Right renal pelvis (tissue), 4 donors: ENCODE measurements around the gene POC1A. TPM values are rescaled to one million over a fixed set of nuclear protein-coding genes. Genes with fewer than 3 reads are reported as not detected.

Experiments
- DNase-seq, 4 donors: peaks; one replicate each; pipeline ENCODE4 v3.0.0-alpha.2; 2013; ENCODE audit warnings: low read depth in 4 of 4, low spot score in 3 of 4, missing footprints in 1 of 4
- polyA plus RNA-seq, 4 donors: library from polyadenylated mRNA; unstranded; fragments of 120-200 nt; gene quantifications; one replicate each; pipeline ENCODE4 v1.2.1, GENCODE V29; 2013; ENCODE audit not compliant: insufficient read length in 4 of 4

POC1A gene
- polyA plus RNA-seq, 4 donors, result 7.1 to 8.6 (median 7.9) TPM

DNA sequence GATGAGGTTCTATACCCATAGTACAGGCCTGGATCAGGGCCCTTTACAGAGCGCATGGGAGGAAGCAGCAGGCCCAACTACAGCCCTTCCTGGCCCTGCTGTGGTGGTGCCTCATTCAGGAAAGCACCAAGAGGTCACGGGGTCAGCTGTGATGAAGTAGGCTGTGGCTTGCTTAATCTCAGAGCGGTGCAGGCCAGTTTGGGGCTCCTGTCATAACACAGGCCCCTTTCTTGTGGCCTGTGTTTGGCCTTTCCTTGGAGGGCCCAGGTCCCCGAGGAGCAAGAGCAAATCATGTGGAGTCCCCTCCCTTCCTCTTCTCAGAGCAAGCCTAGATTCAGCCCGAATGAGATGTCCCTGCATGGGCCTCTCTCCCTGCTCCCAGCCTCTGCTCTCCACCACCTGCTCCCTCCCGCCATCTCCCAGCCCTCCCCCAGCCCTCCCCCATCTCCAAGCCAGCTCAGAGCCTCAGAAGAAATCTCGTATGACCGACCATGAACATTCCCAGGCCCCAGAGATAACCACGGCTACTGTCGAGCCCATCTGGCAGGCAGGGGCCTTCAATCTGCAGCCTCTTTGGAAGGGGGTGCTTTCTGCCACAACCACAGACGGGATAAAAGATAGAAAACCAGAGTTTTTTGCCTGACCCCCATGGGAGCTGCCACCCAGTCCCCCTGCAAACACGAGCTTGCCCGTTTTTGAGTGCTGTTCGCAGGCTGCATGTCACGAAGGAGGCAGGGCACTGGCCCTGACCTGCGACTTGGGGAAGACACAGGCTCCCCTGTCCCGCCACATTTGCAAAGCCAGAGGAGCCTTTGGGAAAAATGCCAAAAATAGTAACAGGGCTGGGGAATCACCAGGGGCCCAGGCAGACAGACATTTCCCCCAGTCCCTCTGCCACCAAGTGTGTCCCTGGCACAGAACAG lies 65.5 kb downstream of the POC1A start:
- DNase-seq, result no peak

DNA sequence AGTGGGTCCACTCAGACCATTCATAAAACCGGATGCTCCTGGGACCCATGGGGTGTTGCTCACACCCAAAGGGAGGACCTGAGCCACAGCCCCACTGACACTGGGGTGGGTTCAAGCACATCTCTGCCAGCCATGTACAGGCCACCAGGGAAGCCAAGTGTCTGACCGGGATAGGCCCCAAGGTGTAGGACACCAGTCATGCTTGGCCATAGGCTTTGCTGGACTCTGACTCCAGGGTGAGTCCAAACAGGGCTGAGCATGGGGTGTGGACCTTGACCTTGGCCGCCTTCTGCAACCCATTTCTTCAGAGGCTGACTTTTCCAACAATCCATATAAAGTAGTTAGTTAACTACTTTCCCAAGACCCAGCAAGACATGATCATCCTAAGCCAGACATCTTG lies 66.5 kb downstream of the POC1A start:
- no peak for DNase-seq

DNA sequence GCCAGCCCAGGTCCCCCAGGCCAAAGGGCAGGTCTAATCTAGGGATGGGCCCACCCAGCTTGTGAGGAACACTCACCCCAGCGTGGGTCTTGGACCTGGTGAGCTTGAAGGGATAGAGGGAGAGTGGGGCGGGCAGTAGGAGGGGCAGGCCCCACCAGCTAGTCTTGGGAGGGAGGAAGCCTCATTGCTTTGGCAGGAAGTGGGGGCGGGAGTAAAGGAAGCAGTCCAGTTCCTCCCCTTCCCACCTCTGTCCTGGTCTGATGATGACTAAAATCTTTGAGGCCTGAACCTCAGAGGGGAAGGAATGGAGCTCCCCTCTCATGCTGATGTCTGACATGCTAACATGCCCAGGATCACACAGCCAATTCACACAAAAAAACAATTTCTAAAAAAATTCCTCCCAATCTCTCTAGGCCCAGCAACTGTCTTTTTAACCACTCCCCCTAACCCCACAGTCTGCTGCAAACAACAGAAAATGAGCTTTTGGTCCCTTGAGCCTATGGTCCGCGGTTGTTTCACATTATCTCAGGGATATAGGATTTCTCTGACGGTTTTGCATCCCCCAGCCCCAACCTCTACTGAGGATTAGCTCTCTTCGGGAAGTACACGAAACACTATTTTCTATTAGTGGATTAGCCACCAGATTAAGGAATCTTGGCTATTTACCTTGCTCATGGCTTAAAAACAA lies 67.1 kb downstream of the POC1A start:
- no peak for DNase-seq

DNA sequence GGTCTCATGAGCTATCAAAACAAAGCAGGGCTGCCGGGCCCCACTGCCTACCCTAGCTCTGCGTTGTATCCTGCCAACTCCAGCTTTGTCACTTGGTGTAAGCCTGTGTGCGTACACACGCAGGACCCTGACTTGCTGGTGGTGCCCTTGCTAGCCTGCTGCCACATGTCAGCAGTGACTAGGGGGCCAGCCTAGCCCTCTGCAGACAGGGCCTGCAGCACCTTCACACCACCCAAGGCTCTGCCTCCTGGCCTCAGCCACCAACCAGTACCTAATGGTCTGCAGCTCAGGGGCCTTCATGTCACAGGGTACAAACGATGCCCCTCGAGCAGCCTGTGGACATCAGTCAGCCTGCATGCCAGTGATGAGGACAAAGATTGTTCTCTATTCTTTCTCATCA lies 67.8 kb downstream of the POC1A start:
- DNase-seq, result no peak

DNA sequence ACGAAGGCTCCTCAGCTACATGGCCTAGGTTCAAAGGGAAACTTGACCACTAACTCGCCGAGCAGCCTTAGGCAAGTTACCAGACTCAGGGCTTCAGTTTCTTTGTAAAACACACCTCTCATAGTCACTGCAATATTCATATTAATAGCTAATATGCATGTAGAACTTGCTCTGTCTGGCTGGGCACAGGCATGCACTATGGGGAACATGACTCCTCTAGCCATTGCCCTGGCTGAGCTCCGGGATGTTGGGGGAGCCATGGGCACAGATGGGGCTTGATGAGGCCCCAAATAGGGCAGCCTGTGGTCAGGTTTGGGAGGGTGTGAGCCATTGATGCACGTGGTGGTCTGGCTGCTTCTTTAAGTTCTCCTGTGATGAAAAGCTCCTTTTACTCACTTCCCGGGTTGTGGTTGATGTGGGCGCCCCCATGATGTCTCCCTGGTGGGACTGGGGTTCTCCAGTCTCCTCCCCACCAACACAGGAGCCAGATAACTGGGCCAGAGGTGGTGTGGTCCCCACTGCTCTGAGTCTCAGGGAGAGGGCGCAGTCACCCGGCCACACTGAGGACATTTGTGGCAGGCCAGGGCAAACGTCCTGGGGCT lies 68.4 kb downstream of the POC1A start:
- no peak for DNase-seq

DNA sequence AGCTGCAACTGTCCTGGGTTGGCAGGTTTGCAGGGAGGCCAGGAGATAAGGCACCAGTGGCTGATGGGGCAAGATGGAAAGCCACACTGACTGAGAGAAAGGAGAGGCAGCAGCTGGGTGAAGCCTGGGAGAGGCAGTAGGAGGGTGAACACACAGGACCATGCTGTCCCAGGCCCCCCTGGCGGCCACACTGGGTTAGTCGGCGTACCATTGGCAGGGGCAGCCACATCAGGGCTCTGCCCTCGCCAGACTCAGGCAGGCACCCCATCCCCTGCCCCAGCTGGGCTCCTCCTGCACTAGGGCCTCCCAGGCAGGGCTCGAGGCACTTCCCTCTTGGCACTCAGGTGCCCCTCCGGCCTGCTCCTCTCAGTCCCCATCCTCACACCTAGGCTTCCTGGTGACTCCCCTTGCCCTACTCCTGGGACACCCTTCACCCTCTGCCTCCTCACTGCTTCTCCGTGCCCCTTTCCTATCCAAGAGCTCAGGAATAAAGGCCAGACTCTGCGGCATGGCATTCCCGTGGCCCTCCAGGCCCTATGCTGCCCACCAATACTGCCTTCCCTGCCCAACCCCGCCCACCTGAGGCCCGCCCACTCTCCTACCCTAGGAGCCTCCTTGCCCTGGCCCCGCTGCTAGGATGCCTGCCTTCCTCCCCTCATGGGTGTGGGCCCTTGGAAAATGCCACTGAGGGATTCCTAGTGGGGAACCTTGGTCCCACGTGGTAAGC lies 69.1 kb downstream of the POC1A start:
- DNase-seq, result no peak

DNA sequence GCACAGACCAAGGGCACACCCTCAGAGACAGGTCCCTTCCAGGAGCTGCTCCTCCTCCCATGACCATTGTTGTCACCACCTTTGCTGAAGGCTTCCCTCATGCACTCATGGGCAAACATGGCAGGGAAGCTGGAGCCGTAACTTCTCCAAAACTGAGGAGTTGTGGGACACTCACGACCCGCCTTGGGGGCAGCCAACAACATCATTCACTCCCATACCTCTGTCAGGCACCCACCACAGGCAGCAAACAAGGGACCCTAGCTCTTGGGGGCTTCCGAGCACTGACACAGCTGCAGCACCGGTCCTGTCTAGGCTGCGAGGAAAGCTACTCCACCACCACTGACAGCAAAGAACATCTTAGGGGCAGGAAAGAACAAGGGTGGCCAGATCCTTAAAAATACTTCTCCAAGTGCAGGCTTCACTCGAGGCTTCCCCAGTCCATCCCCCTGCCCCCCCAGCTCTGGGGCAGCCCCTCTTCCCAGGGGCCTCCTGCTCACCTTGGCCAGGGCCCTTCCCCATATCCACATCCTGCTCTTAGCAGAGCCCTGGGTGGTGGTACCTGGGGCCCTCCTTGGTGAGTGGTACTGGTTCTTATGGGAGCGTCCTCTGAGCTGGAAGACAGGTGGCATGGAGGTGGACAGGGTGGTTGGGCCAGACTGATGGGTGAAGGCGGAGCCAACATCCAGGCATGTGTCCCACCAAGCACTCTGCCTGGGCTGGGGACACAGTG lies 69.8 kb downstream of the POC1A start:
- DNase-seq, result no peak

DNA sequence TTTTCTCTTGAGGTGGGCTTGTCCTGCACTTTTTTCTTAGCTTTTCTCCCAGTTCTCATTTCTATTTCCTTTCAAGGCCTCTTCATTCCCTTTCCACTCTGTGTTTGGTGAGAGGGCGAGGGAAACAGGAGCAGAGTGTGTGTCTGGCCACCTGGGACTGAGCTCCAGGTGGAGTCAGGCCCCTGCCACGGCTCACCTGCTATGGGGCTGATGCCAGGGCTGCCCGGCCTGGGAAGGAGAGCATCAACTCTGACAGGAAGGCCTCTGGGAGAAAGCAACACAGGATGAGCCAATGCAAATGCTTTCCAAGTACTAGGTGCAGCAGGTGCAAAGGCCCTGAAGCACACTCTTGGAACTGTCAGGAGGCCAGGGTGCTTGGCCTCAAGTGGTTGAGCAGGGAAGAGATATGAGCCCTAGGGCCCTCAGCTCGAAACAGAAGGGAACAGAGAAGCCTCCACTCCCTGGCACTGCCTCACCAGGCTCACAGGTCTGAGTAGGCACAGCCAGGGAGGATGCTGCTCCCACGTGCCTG lies 70.6 kb downstream of the POC1A start:
- DNase-seq, result no peak

DNA sequence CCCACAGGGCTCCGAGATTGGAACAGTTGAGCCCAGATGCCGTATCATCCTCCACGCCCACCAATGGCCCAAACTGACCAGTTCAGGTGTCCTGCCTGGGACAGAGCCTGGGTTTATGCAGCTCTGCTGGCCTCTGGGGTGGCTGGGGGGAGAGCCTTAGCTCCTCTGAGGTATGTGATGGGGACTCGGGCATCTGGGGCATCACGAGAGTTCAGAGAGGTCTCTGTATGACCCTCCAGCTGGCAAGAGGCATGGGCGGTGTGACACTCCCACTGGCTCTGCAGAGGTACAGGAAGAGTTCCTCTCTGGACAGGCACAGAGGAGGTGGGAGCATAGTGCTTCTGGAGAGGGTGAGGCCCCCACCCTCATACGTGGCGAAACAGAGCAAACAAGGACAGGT lies 71.3 kb downstream of the POC1A start:
- no peak for DNase-seq

DNA sequence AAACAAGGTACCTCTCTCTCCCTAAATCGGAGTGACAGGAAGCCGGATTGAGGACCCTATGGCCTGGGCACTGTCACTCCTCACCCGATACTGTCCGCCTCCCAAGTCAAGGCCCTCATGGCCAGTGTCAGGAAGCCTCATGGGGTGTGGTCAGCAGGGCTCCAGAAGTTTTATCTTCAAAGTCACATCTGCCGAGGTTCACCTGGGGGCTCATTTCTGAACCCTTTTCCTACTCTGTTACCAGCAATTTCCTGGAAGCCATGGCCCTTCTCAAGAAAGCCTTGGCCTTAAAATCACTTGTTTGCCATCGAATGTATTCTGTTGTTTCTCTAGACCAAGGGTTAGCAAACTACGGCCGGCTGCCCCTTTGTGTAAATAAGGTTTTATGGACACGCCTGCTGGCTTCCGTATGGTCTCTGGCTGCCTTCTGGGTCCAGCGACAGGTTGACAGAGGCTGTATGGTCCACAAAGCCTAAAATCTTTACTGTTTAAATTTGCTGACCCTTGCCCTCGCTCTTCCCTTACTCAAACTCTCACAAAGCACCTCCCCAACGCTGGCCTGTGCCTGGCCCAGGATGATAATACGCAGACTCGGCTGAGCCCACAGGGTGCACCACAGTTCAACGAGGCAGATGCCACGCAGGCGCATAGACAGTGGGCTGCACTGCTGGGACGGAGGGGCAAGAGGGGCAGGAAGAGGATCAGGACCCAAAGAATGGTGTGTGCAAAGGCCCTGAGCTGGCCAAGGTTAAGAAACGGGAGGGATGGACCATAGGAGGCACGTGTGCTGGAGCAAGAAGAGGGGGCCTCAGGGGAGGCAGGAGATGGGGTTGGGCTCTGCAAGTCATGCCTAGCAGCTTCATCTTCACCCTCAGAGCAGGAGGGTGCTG lies 73.1 kb downstream of the POC1A start:
- no peak for DNase-seq

DNA sequence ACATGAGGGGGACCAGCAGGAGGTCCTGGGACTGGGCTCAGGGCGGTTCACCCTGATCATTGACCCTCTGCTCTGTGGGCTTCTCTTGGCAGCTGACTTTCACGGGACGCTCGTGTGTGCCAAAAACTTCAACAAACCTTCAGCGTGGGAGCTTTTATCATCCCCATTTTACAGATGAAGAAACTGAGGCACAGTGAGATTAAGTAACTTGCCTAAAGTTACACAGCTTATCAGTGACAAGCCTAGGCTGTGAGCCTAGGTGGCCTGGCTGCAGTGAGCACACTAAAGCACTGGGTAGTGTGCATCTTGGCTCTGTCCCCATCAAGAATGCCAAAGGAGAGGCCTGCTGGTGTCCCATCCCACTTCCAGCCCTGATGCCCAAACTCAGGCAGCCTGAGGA lies 74.3 kb downstream of the POC1A start:
- no peak for DNase-seq

DNA sequence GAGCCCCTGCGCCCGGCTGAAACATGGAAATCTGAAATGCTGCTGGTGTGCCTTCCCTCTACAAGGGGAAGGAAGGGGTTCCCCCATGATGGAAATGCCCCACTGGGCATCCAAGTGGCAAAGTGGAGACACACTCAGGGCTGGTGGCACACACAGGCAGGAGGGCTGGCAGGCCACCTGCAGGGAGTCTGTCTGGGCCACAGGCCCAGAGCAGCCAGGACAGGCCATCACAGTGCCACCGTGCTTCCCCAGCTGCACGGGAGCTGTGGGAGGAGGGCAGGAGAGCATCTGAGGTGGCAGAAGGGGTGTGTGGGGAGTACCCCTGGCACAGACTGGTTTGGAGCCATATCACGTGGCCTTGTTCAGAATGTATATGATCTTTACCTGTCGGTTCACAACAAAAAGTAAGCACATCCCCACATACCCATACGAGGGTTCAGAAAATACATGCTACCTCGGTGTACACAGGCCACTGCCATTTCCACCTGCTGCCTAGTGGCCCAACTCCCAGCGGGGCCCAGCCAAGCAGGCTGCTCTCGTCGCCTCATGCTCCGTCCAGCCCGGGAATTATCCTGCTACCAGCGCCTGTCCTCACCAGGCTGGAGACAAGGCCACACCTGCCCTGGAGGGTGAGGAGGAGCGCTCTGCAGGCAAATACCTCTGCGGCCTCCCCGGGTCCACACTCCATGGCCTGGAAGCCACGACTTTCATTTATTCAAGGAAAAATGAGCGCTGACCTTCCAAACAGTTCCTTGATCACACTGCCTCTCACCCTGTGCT lies 75.3 kb downstream of the POC1A start:
- no peak for DNase-seq

DNA sequence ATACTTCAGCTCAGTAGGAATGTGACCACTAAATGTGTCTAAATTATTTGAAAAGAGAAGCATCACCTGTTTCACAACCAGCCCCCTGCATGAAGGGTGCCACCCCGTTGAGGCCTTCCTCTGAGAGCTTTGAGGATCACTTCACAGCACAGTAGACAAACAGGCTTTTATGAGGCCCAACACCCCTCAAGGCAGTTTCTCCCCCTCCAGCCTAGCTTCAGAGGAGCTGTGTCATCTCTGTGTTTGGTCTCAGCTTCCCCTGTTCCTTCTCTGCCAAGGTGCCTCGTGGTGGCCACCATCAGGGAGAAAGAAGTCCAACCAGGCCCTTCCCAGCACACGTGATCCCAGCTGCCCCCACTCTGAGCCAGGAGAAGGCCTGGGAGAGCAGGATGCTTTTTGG lies 76.3 kb downstream of the POC1A start:
- DNase-seq, result no peak

DNA sequence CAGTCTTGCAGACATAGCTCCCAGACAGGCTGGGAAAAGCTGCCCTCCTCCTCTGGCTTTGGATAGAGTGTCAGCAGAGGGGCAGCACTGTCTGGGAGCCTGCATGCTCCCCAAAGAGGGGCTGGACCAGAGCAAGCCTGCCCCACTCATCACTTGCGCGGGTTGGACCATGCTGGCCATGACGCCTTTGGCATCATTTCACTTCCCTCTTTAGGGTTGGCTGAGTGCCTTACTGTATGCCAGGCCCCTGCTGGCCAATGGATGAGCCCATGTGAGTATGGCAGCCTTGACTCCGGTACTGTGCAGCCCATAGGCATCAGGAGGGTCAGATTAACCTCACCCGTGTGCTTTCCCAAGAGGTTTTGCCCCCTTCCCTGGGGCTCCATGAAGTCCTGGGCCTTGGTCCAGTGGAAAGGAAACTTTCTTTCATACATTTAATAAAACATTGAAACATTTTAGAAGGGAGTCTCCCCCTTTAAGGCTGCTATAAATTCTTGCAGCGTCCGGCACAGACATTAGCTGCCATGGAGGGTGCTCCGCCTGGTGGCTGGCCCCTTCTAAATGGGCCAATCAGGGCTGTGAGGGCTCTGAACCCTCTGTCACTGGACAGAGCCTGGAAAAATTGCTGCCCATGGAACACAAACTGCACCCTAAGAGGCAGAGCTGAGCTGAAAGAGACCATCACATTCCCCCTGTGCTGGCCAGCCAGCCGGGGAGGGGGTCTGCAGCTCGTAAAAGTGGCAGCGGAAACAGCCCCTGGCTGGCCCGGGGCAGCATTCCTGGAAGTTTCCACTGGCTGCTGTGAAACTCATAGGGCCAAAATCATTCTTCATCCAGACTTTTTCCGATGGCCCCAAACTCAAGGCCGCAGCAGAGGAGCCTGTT lies 77.1 kb downstream of the POC1A start:
- DNase-seq, result no peak

DNA sequence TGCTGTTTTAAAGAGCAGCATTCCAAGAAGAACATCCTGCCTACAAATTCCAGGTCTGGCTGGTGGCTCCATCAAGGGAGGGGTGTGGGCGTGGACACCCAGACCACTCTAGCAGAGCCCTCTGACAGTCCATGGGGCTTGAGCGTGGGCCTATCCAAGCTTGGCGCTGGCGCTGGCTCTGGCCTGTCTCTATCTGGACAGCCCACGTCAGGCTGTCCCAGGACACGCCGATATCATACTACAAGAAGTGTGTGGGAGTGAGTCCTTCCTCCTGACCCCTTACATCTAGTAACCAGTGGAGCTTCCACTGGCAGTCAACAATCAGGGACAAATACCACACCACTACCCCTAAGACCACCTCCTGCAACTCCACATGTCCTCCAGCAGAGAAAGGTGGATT lies 80.7 kb downstream of the POC1A start:
- no peak for DNase-seq

DNA sequence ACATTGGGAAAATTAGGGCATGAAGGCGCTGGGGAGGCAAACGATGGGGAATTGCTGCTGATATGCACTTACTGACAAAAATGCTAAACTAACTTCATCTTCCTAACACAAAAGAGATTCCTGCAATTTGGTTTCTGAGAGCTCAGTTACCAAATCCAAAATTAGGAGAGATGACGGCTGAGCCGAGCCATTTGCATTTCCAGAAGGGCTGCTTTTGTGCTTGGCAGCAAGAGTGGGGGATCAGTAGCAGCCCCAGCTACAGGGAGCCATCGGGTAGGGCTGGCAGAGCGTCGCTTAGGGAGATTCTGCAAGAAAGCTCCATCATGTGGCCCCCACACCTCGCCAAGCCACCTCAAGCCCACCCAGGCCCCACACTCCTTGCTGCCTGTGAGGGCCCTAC lies 81.8 kb downstream of the POC1A start:
- DNase-seq, result no peak

DNA sequence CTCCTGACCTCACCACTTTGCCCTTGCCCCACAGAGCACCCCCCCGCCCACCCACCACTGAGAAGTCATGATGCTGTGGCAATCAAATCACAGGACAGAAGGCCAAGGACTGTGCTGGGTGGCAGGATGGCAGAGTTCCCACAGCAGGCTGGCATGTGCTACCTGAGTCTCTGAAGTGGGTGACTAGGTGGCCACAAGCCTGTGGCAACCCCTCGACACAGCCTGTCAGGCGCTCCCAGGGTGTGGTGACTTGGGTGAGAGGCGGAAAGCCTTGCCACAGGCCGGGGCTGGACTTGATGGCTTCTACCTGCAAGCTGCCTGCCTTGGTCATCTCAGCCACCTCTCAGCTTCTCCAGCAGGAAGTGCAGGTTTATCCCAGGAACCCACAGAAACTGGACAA lies 82.2 kb downstream of the POC1A start:
- no peak for DNase-seq
